ENCODE data around the gene ELAVL3.

DNA sequence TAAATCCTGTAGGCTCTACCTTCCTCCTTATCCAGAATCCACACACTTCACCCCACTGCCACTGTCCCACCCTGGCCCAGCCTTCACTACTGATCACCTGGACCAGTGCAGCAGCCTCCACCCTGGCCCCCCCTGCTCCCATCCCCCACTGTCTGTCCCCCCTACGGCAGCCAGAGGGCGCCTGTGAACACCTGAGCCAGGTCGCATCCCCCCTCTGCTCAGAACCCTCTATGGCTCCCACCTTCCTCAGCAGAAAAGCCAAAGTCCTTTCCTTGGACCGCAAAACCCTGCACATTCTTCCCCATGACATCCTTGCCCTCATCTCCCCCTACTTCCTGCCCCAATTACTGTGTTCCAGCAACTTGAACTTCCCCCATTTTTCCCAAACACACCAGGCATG is 20.6 kb downstream of the ELAVL3 start:
- TF ChIP-seq POLR2AphosphoS5 (IDR thresholded peaks at IDR 0.05; ENCODE audit: low read depth, low read length), result no peak
- TF ChIP-seq POLR2A (IDR thresholded peaks at IDR 0.05; ENCODE audit: low read depth, low read length), result no peak

All from GM12892 (cell line).